Ascending aorta (tissue), 2 donors: ENCODE data around the gene PDE5A. TPM values are rescaled to one million over a fixed set of nuclear protein-coding genes. Genes with fewer than 3 reads are reported as not detected.

Experiments
- DNase-seq, 2 donors: peaks; one replicate each; pipeline ENCODE4 v3.0.0-alpha.2; 2019; ENCODE audit warnings: low spot score in 2 of 2
- H3K27ac ChIP-seq, 2 donors: fragments of 200-600 bp; sonication (generic); one replicate each; pipeline ENCODE4 v1.5.1; 2016 to 2017; ENCODE audit warnings: mild to moderate bottlenecking in 1 of 2
- H3K27me3 ChIP-seq: fragments of 200-600 bp; sonication (generic); one replicate; pipeline ENCODE4 v1.5.1; 2017
- H3K36me3 ChIP-seq, 2 donors: fragments of 200-600 bp; sonication (generic); one replicate each; pipeline ENCODE4 v1.5.1; 2016
- H3K4me1 ChIP-seq, 2 donors: fragments of 200-600 bp; sonication (generic); one replicate each; pipeline ENCODE4 v1.5.1; 2016 to 2017; ENCODE audit warnings: mild to moderate bottlenecking in 1 of 2
- H3K4me3 ChIP-seq, 2 donors: fragments of 200-600 bp; sonication (generic); one replicate each; pipeline ENCODE4 v1.5.1; 2016 to 2017; ENCODE audit warnings: mild to moderate bottlenecking in 1 of 2
- H3K9me3 ChIP-seq, 2 donors: fragments of 200-600 bp; sonication (generic); one replicate each; pipeline ENCODE4 v1.5.1; 2016
- intact Hi-C: fragments of 100-400 bp; cut with DNase I; formaldehyde crosslinking; loops from one replicate; pipeline ENCODE4 v1.15.1; 2023
- total RNA-seq: library from RNA; depleted of rRNA; stranded (reverse); fragments of >200 nt; gene quantifications from one replicate; pipeline ENCODE4 v1.1.0, GENCODE V29; 2016
- TF ChIP-seq, protein P1 (sequence below), 3 experiments: fragments of 200-600 bp in 2 of 3; fragments of 450-650 bp in 1 of 3; sonication (generic) in 2 of 3; IDR thresholded peaks; one replicate each; pipeline ENCODE4 v1.5.1; 2016 to 2019; ENCODE audit warnings: antibody characterized with exemption in 3 of 3, mild to moderate bottlenecking in 1 of 3, moderate library complexity in 1 of 3

PDE5A gene
- total RNA-seq, 1 donor from 2014 or later = 39.7 TPM

- no peak for DNase-seq
- peaks cover 16 to 28% of the 10 kb centered on the region in 2 donors for H3K36me3 ChIP-seq
- TF ChIP-seq, protein P1, sequence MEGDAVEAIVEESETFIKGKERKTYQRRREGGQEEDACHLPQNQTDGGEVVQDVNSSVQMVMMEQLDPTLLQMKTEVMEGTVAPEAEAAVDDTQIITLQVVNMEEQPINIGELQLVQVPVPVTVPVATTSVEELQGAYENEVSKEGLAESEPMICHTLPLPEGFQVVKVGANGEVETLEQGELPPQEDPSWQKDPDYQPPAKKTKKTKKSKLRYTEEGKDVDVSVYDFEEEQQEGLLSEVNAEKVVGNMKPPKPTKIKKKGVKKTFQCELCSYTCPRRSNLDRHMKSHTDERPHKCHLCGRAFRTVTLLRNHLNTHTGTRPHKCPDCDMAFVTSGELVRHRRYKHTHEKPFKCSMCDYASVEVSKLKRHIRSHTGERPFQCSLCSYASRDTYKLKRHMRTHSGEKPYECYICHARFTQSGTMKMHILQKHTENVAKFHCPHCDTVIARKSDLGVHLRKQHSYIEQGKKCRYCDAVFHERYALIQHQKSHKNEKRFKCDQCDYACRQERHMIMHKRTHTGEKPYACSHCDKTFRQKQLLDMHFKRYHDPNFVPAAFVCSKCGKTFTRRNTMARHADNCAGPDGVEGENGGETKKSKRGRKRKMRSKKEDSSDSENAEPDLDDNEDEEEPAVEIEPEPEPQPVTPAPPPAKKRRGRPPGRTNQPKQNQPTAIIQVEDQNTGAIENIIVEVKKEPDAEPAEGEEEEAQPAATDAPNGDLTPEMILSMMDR (IDR thresholded peaks at IDR 0.05) = no peak
- no peak overlapping the region for H3K4me3 ChIP-seq
- intact Hi-C loops = no loop called here
- no peaks in the 10 kb centered on the region for H3K27me3 ChIP-seq
- H3K9me3 ChIP-seq = no peaks in the 10 kb centered on the region
- H3K27ac ChIP-seq = peak overlapping the region; percentile 78 to 86
- H3K4me1 ChIP-seq = peaks cover 5 to 36% of the 10 kb centered on the region in 2 donors
These were observed 107.3 kb downstream of the PDE5A start for GRCh38 chr4:119521268-119521667.

GRCh38 chr4:119518915-119519410 lies 109.6 kb downstream of the PDE5A start:
- Histone ChIP-seq H3K4me3 (no peak overlapping the region), H3K36me3 (peaks cover 16 to 38% of the 10 kb centered on the region in 2 donors), H3K4me1 (peaks cover 2 to 23% of the 10 kb centered on the region in 2 donors), H3K9me3 (no peaks in the 10 kb centered on the region), H3K27me3 (no peaks in the 10 kb centered on the region), H3K27ac (peak overlapping the region; percentile 47 to 78)
- TF ChIP-seq, protein P1 (IDR thresholded peaks at IDR 0.05) = no peak
- no peak for DNase-seq
- intact Hi-C loops = no loop called here

- H3K9me3 ChIP-seq = no peaks in the 10 kb centered on the region
- H3K27ac ChIP-seq = peak overlapping the region; percentile 56 to 78
These were observed 110.2 kb downstream of the PDE5A start for GRCh38 chr4:119518230-119518892.

GRCh38 chr4:119517361-119518229 lies 111.0 kb downstream of the PDE5A start:
- Histone ChIP-seq H3K4me3 (no peak overlapping the region), H3K27me3 (no peaks in the 10 kb centered on the region), H3K4me1 (peaks cover 2 to 24% of the 10 kb centered on the region in 2 donors), H3K9me3 (no peaks in the 10 kb centered on the region), H3K27ac (peak overlapping the region; percentile 68 to 78), H3K36me3 (peaks cover 16 to 47% of the 10 kb centered on the region in 2 donors)
- intact Hi-C loops = no loop called here
- TF ChIP-seq, protein P1 (IDR thresholded peaks at IDR 0.05) = no peak
- DNase-seq = no peak

More at GRCh38 chr4:119518230-119518892, 110.2 kb downstream of the PDE5A start:
- peaks cover 2 to 24% of the 10 kb centered on the region in 2 donors for H3K4me1 ChIP-seq
- no peak overlapping the region for H3K4me3 ChIP-seq
- no peaks in the 10 kb centered on the region for H3K27me3 ChIP-seq
- TF ChIP-seq, protein P1 (IDR thresholded peaks at IDR 0.05) = no peak
- H3K36me3 ChIP-seq = peaks cover 16 to 39% of the 10 kb centered on the region in 2 donors
- intact Hi-C loops = no loop called here
- DNase-seq = no peak

- TF ChIP-seq, protein P1 (IDR thresholded peaks at IDR 0.05) = no peak
- Histone ChIP-seq H3K4me3 (no peak overlapping the region), H3K27me3 (no peaks in the 10 kb centered on the region), H3K36me3 (peaks cover 14 to 41% of the 10 kb centered on the region in 2 donors), H3K9me3 (no peaks in the 10 kb centered on the region), H3K27ac (peak overlapping the region; percentile 70 to 78), H3K4me1 (peaks cover 4 to 30% of the 10 kb centered on the region in 2 donors)
- DNase-seq = no peak
- intact Hi-C loops = no loop called here
These were observed 116.2 kb downstream of the PDE5A start for GRCh38 chr4:119512398-119512797.
